Osteoblast (primary cell): ENCODE measurements around the gene NHLH2. TPM values are rescaled to one million over a fixed set of nuclear protein-coding genes. Genes with fewer than 3 reads are reported as not detected.

ENCODE experiments used
- DNase-seq: peaks from one replicate; pipeline ENCODE4 v3.0.0; 2011; ENCODE audit warnings: low spot score, mixed read lengths; ENCODE audit not compliant: insufficient read length; ENCODE audit errors: missing footprints
- H2AFZ ChIP-seq: 2 replicates; pipeline ENCODE4 v1.6.0; 2011; ENCODE audit warnings: mild to moderate bottlenecking, low read length
- H3K27ac ChIP-seq: 2 replicates; pipeline ENCODE4 v1.5.1; 2011; ENCODE audit warnings: mild to moderate bottlenecking, low read depth, low read length, moderate library complexity
- H3K27me3 ChIP-seq: 2 replicates; pipeline ENCODE4 v1.6.0; 2012; ENCODE audit warnings: mild to moderate bottlenecking, control low read depth, inconsistent platforms, low read length, moderate library complexity; ENCODE audit not compliant: insufficient read depth
- H3K36me3 ChIP-seq: 2 replicates; pipeline ENCODE4 v1.5.1; 2011; ENCODE audit warnings: mild to moderate bottlenecking, low read length, control low read depth, moderate library complexity; ENCODE audit not compliant: insufficient read depth
- H3K4me1 ChIP-seq: 2 replicates; pipeline ENCODE4 v1.5.1; 2011; ENCODE audit warnings: mild to moderate bottlenecking, low read length, control low read depth, moderate library complexity; ENCODE audit not compliant: insufficient read depth
- H3K4me2 ChIP-seq: 2 replicates; pipeline ENCODE4 v1.6.0; 2011; ENCODE audit warnings: mild to moderate bottlenecking, low read length; ENCODE audit not compliant: insufficient read depth
- H3K4me3 ChIP-seq: fragments of 200-600 bp; sonication (generic); 3 replicates; pipeline ENCODE4 v1.5.1; 2012; ENCODE audit warnings: mild to moderate bottlenecking, low read length, inconsistent platforms; ENCODE audit not compliant: insufficient read depth
- H3K79me2 ChIP-seq: 2 replicates; pipeline ENCODE4 v1.6.0; 2012; ENCODE audit warnings: mild to moderate bottlenecking, low read length, control low read depth, inconsistent platforms; ENCODE audit not compliant: insufficient read depth
- H3K9me3 ChIP-seq: 2 replicates; pipeline ENCODE4 v1.5.1; 2011; ENCODE audit warnings: low read depth, low read length, control low read depth
- H4K20me1 ChIP-seq: 2 replicates; pipeline ENCODE4 v1.6.0; 2012; ENCODE audit warnings: mild to moderate bottlenecking, low read length, control low read depth; ENCODE audit not compliant: insufficient read depth
- CTCF ChIP-seq: IDR thresholded peaks from 2 replicates; pipeline ENCODE4 v1.5.1; 2011; ENCODE audit warnings: mild to moderate bottlenecking, low read depth, low read length, moderate library complexity; ENCODE audit errors: extremely low read depth
- total RNA-seq: library from RNA; depleted of rRNA; stranded (reverse); fragments of >200 nt; gene quantifications from 2 replicates; pipeline ENCODE4 v1.2.3, GENCODE V29; 2012

The NHLH2 gene
- total RNA-seq, 1 donor, result not detected

DNA sequence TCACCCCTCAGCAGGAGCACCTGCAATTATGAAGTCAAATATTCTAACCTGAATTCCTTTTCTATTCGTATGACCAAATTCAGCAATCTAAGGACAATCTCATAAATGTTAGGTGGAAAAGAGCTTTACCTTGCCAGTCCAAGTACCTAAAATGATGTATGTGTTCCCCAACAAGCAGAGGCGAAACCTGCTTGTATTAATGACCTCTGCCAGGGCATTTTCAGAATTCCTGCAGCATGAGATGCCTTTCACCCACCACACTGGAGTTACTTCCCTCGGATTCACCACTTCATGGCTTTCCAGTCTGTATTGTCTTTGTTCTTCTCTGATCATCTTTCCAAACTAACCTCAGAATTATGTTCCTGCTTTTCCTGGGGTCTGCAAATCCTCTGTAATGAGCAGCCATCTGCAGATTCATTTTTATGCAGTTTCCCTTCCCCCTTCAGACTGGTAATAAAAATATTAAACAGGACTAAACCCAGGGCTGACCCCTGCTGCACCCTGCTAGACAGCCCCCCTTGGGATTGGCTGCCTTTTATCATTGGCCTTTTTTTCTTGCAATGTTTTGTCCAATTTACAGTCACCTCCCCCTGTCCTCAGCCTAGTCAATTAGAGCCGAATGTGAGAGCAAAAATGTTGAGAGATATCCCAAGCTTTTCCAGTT is 45.8 kb downstream of the NHLH2 start:
- Histone ChIP-seq H3K27ac (no peak overlapping the region), H3K4me1 (no peaks in the 10 kb centered on the region), H4K20me1 (no peaks in the 10 kb centered on the region), H3K4me2 (no peak overlapping the region), H3K79me2 (no peaks in the 10 kb centered on the region), H3K36me3 (no peaks in the 10 kb centered on the region), H3K4me3 (no peak overlapping the region), H3K27me3 (peaks cover 30% of the 10 kb centered on the region), H2AFZ (no peak overlapping the region), H3K9me3 (no peaks in the 10 kb centered on the region)
- no peak for DNase-seq
- TF ChIP-seq CTCF, result no peak

DNA sequence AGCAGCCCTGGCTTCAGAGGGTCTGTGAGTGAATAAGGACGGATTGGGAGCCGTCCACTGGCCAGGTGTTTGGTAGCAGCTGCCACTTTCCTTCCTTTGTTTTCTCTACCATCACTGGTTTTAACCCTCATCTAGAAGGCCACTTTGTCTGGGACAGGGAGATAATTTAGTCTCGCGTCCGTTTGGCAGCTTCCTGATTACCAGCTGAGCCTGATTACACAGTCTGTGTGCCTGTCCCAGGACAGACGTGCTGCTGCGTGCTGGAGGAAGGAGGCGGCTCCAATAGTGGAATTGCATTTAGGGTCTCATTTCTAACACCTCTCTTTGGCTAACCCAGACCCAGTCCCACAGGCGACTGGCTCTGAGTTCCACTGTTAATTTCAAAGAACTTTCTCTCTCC is 47.8 kb downstream of the NHLH2 start:
- H3K27ac ChIP-seq, result no peak overlapping the region
- H3K9me3 ChIP-seq, result no peaks in the 10 kb centered on the region
- no peaks in the 10 kb centered on the region for H3K36me3 ChIP-seq
- no peak for DNase-seq
- no peak overlapping the region for H3K4me3 ChIP-seq
- no peak overlapping the region for H3K4me2 ChIP-seq
- TF ChIP-seq CTCF, result no peak
- H3K79me2 ChIP-seq, result no peaks in the 10 kb centered on the region
- peak overlapping the region; percentile 2 for H2AFZ ChIP-seq
- H3K27me3 ChIP-seq, result peaks cover 30% of the 10 kb centered on the region
- H3K4me1 ChIP-seq, result no peaks in the 10 kb centered on the region
- H4K20me1 ChIP-seq, result no peaks in the 10 kb centered on the region

DNA sequence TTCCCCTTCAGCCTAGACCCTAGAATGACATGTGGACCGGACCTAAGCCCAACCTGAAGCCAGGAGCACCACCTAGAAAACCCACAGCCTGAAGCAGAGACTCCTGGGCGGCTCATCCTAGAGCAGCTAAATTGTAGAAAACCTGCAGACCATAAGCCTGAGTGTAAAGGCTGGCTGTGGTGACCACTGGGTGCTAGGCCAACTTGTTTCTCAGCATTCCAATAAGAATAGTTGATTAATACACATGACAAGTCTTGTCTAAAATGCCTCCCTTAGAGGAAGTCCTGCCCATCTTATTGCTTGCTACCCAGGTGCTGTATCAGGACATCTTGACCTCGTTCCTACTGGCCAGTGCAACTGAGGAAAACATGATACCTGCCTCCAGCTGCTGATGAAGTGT is 49.1 kb downstream of the NHLH2 start:
- no peak overlapping the region for H2AFZ ChIP-seq
- no peaks in the 10 kb centered on the region for H3K4me1 ChIP-seq
- H3K27ac ChIP-seq, result no peak overlapping the region
- H4K20me1 ChIP-seq, result no peaks in the 10 kb centered on the region
- DNase-seq, result no peak
- H3K27me3 ChIP-seq, result peaks cover 28% of the 10 kb centered on the region
- TF ChIP-seq CTCF, result no peak
- H3K9me3 ChIP-seq, result no peaks in the 10 kb centered on the region
- H3K4me3 ChIP-seq, result no peak overlapping the region
- H3K4me2 ChIP-seq, result no peak overlapping the region
- no peaks in the 10 kb centered on the region for H3K36me3 ChIP-seq
- H3K79me2 ChIP-seq, result no peaks in the 10 kb centered on the region

DNA sequence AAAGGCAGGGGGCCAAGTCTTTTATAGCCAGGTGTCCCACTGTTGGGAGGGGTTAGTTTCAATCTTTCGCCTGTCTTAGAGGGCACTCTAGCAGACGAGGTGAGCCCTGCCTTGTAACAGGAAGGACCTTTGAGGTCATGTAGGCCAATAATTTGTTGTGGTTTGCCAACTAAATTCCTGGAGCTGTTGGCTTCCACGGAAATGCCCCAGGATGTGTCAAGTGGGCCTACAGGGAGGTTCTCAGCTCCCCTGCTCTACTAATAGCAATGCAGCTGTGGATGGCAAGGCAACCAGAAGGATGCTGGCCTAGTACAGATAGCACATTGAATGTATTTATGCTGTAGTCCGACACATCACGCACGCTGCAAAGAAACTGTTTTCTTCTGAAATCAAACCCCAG is 50.1 kb downstream of the NHLH2 start:
- no peaks in the 10 kb centered on the region for H3K79me2 ChIP-seq
- no peak overlapping the region for H2AFZ ChIP-seq
- no peaks in the 10 kb centered on the region for H3K9me3 ChIP-seq
- H3K36me3 ChIP-seq, result no peaks in the 10 kb centered on the region
- H3K4me2 ChIP-seq, result no peak overlapping the region
- no peaks in the 10 kb centered on the region for H4K20me1 ChIP-seq
- TF ChIP-seq CTCF, result no peak
- H3K27me3 ChIP-seq, result peaks cover 21% of the 10 kb centered on the region
- no peaks in the 10 kb centered on the region for H3K4me1 ChIP-seq
- H3K4me3 ChIP-seq, result no peak overlapping the region
- DNase-seq, result no peak
- H3K27ac ChIP-seq, result no peak overlapping the region
